ENCODE results near the gene MAGI1. TPM values are rescaled to one million over a fixed set of nuclear protein-coding genes. Genes with fewer than 3 reads are reported as not detected.

Gene MAGI1
- total RNA-seq, 4 donors from 2014 or later: 7.6 to 42.9 (median 37.0) TPM

DNA sequence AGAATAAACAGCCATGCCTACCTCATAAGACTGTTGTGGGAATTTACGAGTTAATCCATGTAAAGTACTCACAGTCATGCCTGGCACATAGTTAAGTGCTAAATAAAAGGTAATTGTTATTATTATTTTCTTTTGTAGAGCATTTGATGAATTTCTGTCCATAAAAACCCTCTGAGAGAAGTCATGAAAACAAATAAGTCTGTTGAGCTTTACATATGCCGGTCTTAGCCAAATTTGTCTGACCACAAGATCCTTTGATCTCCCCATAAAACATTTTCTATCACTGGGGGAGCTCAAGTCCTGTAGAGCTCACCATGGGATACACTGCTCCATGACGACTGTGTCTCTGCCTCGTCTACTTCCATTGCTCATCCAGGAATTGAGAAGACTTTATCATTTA, 114.0 kb downstream of the MAGI1 start:
- Histone ChIP-seq H3K9me3 (no peaks in the 10 kb centered on the region), H3K36me3 (no peaks in the 10 kb centered on the region), H3K27me3 (no peaks in the 10 kb centered on the region), H3K4me1 (no peaks in the 10 kb centered on the region), H3K4me3 (no peak overlapping the region), H3K27ac (peak overlapping the region in 1 of 2 donors; percentile 21)
- TF ChIP-seq, protein P1, sequence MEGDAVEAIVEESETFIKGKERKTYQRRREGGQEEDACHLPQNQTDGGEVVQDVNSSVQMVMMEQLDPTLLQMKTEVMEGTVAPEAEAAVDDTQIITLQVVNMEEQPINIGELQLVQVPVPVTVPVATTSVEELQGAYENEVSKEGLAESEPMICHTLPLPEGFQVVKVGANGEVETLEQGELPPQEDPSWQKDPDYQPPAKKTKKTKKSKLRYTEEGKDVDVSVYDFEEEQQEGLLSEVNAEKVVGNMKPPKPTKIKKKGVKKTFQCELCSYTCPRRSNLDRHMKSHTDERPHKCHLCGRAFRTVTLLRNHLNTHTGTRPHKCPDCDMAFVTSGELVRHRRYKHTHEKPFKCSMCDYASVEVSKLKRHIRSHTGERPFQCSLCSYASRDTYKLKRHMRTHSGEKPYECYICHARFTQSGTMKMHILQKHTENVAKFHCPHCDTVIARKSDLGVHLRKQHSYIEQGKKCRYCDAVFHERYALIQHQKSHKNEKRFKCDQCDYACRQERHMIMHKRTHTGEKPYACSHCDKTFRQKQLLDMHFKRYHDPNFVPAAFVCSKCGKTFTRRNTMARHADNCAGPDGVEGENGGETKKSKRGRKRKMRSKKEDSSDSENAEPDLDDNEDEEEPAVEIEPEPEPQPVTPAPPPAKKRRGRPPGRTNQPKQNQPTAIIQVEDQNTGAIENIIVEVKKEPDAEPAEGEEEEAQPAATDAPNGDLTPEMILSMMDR (IDR thresholded peaks at IDR 0.05): no peak
- no peak for TF ChIP-seq POLR2A (IDR thresholded peaks at IDR 0.05)
- intact Hi-C loops (cut with DNase I; ENCODE audit: low total_unique reads): no loop called here
- no peak for DNase-seq

DNA sequence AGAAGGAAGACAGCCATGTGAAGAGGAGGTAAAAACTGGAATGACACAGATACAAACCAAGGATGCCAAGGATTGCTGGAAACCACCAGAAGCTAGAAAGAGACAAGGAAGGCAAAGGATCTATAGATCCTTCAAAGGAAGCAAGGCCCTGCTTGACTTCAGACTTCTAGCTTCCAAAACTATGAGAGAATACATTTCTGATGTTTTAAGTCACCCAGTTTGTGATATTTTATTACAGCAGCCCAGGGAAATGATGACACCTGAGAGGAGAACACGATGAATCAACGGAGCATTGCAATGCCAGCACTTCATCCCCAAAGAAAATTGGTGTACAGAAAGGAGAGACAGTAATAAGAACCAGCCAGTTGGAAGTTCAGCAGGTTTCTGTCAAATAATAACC, 116.3 kb downstream of the MAGI1 start:
- intact Hi-C loops (cut with DNase I; ENCODE audit: low total_unique reads): no loop called here
- Histone ChIP-seq H3K27me3 (no peaks in the 10 kb centered on the region), H3K36me3 (no peaks in the 10 kb centered on the region), H3K9me3 (peaks cover 0 to 3% of the 10 kb centered on the region in 2 donors), H3K4me1 (no peaks in the 10 kb centered on the region), H3K27ac (no peak overlapping the region), H3K4me3 (no peak overlapping the region)
- no peak for TF ChIP-seq POLR2A (IDR thresholded peaks at IDR 0.05)
- TF ChIP-seq, protein P1 (IDR thresholded peaks at IDR 0.05): no peak
- no peak for DNase-seq

DNA sequence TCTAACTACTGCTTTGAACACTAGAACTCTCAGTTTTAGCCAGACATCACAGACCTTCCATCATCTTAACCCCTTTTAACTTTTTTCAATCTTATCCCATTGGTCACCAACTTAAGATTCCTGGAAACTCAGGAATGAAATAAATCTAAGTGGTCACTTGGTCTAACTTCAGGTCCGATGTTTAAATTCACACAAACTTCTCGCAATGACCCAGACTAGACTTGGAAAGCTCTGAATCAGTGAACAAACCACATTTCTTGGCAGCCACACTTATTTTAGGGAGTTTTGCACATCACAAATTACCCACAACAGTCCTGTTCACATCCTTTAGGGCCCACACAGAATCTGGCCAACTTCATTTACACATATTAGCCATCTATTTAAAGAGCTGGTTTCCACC, 118.9 kb downstream of the MAGI1 start:
- DNase-seq: no peak
- Histone ChIP-seq H3K4me1 (no peaks in the 10 kb centered on the region), H3K36me3 (no peaks in the 10 kb centered on the region), H3K9me3 (peaks cover 0 to 3% of the 10 kb centered on the region in 2 donors), H3K27ac (no peak overlapping the region), H3K4me3 (no peak overlapping the region), H3K27me3 (no peaks in the 10 kb centered on the region)
- TF ChIP-seq POLR2A (IDR thresholded peaks at IDR 0.05): no peak
- TF ChIP-seq, protein P1 (IDR thresholded peaks at IDR 0.05): no peak
- intact Hi-C loops (cut with DNase I; ENCODE audit: low total_unique reads): no loop called here

DNA sequence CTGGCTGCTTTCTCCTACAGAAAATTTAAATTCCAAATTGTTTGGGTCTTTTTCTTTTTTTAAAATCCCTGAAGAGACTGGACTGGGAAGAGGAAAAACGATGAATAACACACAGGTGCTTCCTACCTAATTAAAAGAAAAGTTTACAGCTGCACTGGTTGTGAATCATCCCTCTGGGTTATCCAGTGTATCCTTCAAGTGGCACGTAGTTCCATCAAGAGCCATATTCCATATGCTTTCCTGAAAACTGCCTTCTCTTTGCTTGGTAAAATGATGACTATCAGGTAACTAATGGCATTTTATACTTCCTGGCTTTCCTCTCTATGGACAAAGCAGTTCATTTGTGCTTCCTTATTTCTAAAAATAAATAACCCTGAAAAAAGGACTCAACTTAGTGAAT, 123.2 kb downstream of the MAGI1 start:
- no peak overlapping the region for H3K27ac ChIP-seq
- H3K27me3 ChIP-seq: no peaks in the 10 kb centered on the region
- intact Hi-C loops (cut with DNase I; ENCODE audit: low total_unique reads): no loop called here
- no peak overlapping the region for H3K4me3 ChIP-seq
- TF ChIP-seq, protein P1 (IDR thresholded peaks at IDR 0.05): no peak
- TF ChIP-seq POLR2A (IDR thresholded peaks at IDR 0.05): no peak
- H3K4me1 ChIP-seq: no peaks in the 10 kb centered on the region
- DNase-seq: no peak
- H3K36me3 ChIP-seq: no peaks in the 10 kb centered on the region
- H3K9me3 ChIP-seq: peaks cover 0 to 3% of the 10 kb centered on the region in 2 donors

DNA sequence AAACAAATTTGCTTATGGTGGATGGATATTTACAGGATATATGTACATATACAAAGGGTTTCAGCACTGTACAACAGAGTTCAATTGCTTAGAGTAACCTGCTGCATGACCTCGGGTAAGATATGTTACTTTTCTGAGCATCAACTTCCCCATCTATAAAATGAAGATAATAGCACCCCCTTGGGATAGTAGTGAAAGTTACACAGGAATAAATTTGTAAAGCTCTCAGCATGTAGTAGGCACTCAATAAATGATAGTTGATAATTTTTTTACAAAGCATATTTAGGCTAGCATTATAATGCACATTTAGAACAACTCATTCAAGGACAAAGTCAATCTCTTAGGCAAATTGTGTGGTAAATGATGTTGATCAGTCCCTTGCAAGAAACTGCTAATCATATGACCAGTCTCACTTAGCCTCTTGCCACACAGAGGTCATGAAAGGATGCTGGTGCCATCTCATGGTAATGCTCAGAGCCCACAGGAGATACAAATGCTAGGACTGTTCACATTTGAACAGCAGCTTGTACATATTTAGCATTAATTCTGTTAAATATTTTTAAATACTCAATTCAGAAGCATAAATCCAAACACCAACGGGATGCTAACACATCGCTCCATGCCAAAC, 123.9 kb downstream of the MAGI1 start:
- intact Hi-C loops (cut with DNase I; ENCODE audit: low total_unique reads): no loop called here
- TF ChIP-seq, protein P1 (IDR thresholded peaks at IDR 0.05): no peak
- no peak for TF ChIP-seq POLR2A (IDR thresholded peaks at IDR 0.05)
- no peak for DNase-seq
- Histone ChIP-seq H3K27ac (no peak overlapping the region), H3K36me3 (no peaks in the 10 kb centered on the region), H3K4me1 (no peaks in the 10 kb centered on the region), H3K9me3 (peaks cover 0 to 3% of the 10 kb centered on the region in 2 donors), H3K27me3 (no peaks in the 10 kb centered on the region), H3K4me3 (no peak overlapping the region)

All from uterus (tissue), 4 donors.